HepG2 (cell line): ENCODE measurements around the gene CFAP210. TPM values are rescaled to one million over a fixed set of nuclear protein-coding genes. Genes with fewer than 3 reads are reported as not detected.
A peak's percentile ranks its signal among the peaks of the same experiment; 100 is the strongest.

ENCODE experiments used
- ASH2L ChIP-seq: fragments of 300-600, 200-600 bp; sonication (generic); IDR thresholded peaks from 2 replicates; pipeline ENCODE4 v1.7.0; 2017; ENCODE audit warnings: low read depth, mild to moderate bottlenecking, moderate library complexity, mixed read lengths, low read length; ENCODE audit not compliant: insufficient read length
- CREM ChIP-seq, 2 experiments: sonication (generic) in 1 of 2; formaldehyde crosslinking in 1 of 2; IDR thresholded peaks; 2 replicates each; pipeline versions ENCODE4 v1.4.0 to v1.6.1; 2016 to 2020; ENCODE audit warnings: antibody characterized with exemption in 1 of 2, mild to moderate bottlenecking in 1 of 2, missing genetic modification reagents in 1 of 2
- HOXA7 ChIP-seq: sonication (generic); formaldehyde crosslinking; IDR thresholded peaks from 2 replicates; pipeline ENCODE4 v1.8.1; 2022; ENCODE audit warnings: mild to moderate bottlenecking, missing genetic modification reagents, moderate library complexity
- MTA1 ChIP-seq: sonication (generic); formaldehyde crosslinking; IDR thresholded peaks from 2 replicates; pipeline ENCODE4 v1.4.0; 2020; ENCODE audit warnings: missing genetic modification reagents, mild to moderate bottlenecking, borderline replicate concordance
- MTF1 ChIP-seq: sonication (generic); formaldehyde crosslinking; IDR thresholded peaks from 2 replicates; pipeline ENCODE4 v1.5.0; 2020; ENCODE audit warnings: missing genetic modification reagents
- THAP9 ChIP-seq: sonication (generic); formaldehyde crosslinking; IDR thresholded peaks from 2 replicates; pipeline ENCODE4; 2020; ENCODE audit warnings: missing genetic modification reagents, mild to moderate bottlenecking, borderline replicate concordance
- XBP1 ChIP-seq: sonication (generic); formaldehyde crosslinking; IDR thresholded peaks from 2 replicates; pipeline ENCODE4 v1.5.0; 2020; ENCODE audit warnings: missing genetic modification reagents
- YY1 ChIP-seq: IDR thresholded peaks from 2 replicates; pipeline ENCODE4 v1.6.1; 2011; ENCODE audit warnings: low read length, low read depth, moderate library complexity, mild to moderate bottlenecking; ENCODE audit not compliant: insufficient read depth, insufficient replicate concordance
- ZNF317 ChIP-seq: sonication (generic); formaldehyde crosslinking; IDR thresholded peaks from 2 replicates; pipeline ENCODE4 v1.5.0; 2020; ENCODE audit warnings: mild to moderate bottlenecking, missing genetic modification reagents
- ZNF318 ChIP-seq: sonication (generic); formaldehyde crosslinking; IDR thresholded peaks from 2 replicates; pipeline ENCODE4 v1.4.0; 2020; ENCODE audit warnings: mild to moderate bottlenecking, missing genetic modification reagents
- ZNF616 ChIP-seq: sonication (generic); formaldehyde crosslinking; IDR thresholded peaks from 2 replicates; pipeline ENCODE4 v1.5.0; 2020; ENCODE audit warnings: low read depth, mild to moderate bottlenecking, missing genetic modification reagents
- polyA plus RNA-seq, 8 experiments: library from polyadenylated mRNA; depleted of rRNA in 3 of 8; stranded (reverse) in 7 of 8; unstranded in 1 of 8; fragments of >200 nt; fragmentation: Illumina TruSeq in 4 of 8; extraction: Trizol in 4 of 8; gene quantifications; 2 replicates each; pipeline versions ENCODE4 v1.2.1 to v1.2.3, GENCODE V29; 2011 to 2016; ENCODE audit warnings: low read depth in 4 of 8, missing spikeins in 1 of 8, mixed read lengths in 1 of 8; ENCODE audit not compliant: insufficient read depth in 1 of 8
- total RNA-seq, 5 experiments: library from RNA; depleted of rRNA; stranded (reverse); fragments of >200 nt; fragmentation: Illumina TruSeq; extraction: Trizol; gene quantifications; 2 replicates each; pipeline ENCODE4 v1.2.3, GENCODE V29; 2016; ENCODE audit warnings: low read depth in 1 of 5
- TF ChIP-seq, protein P1 (sequence below): IDR thresholded peaks from 2 replicates; pipeline ENCODE4 v1.6.1; 2016
- TF ChIP-seq, protein P2 (sequence below): sonication (generic); formaldehyde crosslinking; IDR thresholded peaks from 2 replicates; pipeline ENCODE4 v1.5.0; 2020; ENCODE audit warnings: missing genetic modification reagents

Gene CFAP210
- total and polyA plus RNA-seq, 2 of the 13 experiments (the other 11 are each of a cell fraction or from before 2014, with no cell fraction given): 0.18 TPM; not detected in 1

- no peak for TF ChIP-seq ZNF318
- TF ChIP-seq ZNF616 (CRISPR knock-in tag): no peak
- TF ChIP-seq ZNF317 (CRISPR knock-in tag): no peak
- TF ChIP-seq CREM (IDR thresholded peaks at IDR 0.05): peak; percentile 69; the same call in 1 of the 2 replicates
- TF ChIP-seq CREM (CRISPR knock-in tag; IDR thresholded peaks at IDR 0.05): no peak
- TF ChIP-seq, protein P1, sequence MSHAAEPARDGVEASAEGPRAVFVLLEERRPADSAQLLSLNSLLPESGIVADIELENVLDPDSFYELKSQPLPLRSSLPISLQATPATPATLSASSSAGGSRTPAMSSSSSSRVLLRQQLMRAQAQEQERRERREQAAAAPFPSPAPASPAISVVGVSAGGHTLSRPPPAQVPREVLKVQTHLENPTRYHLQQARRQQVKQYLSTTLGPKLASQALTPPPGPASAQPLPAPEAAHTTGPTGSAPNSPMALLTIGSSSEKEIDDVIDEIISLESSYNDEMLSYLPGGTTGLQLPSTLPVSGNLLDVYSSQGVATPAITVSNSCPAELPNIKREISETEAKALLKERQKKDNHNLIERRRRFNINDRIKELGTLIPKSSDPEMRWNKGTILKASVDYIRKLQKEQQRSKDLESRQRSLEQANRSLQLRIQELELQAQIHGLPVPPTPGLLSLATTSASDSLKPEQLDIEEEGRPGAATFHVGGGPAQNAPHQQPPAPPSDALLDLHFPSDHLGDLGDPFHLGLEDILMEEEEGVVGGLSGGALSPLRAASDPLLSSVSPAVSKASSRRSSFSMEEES (CRISPR knock-in tag): peak; percentile 51; the same call in 1 of the 2 replicates
- TF ChIP-seq MTF1 (CRISPR knock-in tag): no peak
- no peak for TF ChIP-seq THAP9 (CRISPR knock-in tag)
- peak; percentile 75 for TF ChIP-seq ASH2L
- TF ChIP-seq XBP1 (CRISPR knock-in tag): no peak
- TF ChIP-seq YY1: peak; percentile 54
- 0 out of 2 replicates have a peak, but pooled peaks have one; percentile 66 for TF ChIP-seq MTA1 (CRISPR knock-in tag)
- TF ChIP-seq HOXA7 (CRISPR knock-in tag): no peak
- TF ChIP-seq, protein P2, sequence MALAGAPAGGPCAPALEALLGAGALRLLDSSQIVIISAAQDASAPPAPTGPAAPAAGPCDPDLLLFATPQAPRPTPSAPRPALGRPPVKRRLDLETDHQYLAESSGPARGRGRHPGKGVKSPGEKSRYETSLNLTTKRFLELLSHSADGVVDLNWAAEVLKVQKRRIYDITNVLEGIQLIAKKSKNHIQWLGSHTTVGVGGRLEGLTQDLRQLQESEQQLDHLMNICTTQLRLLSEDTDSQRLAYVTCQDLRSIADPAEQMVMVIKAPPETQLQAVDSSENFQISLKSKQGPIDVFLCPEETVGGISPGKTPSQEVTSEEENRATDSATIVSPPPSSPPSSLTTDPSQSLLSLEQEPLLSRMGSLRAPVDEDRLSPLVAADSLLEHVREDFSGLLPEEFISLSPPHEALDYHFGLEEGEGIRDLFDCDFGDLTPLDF (CRISPR knock-in tag): no peak
Observed at GRCh38 chr2:169715379-169716237, 21.4 kb upstream of the CFAP210 start (continued).
